Measurements from ENCODE around the gene OGFR.
A peak's percentile ranks its signal among the peaks of the same experiment; 100 is the strongest.

The OGFR gene

DNA sequence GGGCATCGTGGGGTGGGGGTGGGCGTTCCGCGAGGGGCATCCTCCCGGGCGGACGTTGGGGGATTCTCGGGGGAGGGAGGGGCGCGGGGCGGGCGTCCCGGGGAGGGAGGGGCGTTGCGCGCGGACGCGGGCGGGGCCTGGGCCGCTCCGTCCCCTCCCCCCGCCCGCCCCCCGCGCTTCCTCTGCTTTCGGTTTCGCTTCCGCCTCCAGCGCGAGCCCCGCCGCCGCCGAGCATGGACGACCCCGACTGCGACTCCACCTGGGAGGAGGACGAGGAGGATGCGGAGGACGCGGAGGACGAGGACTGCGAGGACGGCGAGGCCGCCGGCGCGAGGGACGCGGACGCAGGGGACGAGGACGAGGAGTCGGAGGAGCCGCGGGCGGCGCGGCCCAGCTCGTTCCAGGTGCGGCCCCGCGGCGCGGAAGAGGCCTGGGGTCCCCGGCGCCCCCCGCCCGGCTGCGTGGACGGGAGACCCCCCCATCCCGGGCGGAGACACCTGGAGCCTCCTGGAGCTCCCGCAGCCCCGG, at the start of gene OGFR:
OGFR (plus strand) TSS at position 209 of the 528 bp plus-strand sequence; CDS start at position 234, 25 bp downstream.
- DNase-seq: peak; percentile 81

DNA sequence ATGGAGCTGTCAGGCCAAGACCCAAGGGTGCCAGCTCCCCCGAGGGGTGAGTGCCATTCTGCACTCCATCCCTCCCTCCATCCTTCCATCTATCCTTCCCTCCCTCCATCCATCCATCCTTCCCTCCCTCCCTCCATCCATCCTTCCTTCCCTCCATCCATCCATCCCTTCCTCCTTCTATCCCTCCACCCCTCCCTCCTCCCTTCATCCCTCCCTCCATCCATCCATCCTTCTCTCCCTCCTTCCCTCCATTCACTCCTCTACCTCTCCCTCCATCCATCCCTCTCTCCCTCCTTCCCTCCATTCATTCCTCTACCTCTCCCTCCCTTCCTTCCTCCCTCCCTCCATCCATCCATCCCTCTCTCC, 49.7 kb upstream of the OGFR start:
- no peak for DNase-seq

- DNase-seq: no peak
These were observed 48.6 kb upstream of the OGFR start for GRCh38 chr20:62755817-62756724.

DNA sequence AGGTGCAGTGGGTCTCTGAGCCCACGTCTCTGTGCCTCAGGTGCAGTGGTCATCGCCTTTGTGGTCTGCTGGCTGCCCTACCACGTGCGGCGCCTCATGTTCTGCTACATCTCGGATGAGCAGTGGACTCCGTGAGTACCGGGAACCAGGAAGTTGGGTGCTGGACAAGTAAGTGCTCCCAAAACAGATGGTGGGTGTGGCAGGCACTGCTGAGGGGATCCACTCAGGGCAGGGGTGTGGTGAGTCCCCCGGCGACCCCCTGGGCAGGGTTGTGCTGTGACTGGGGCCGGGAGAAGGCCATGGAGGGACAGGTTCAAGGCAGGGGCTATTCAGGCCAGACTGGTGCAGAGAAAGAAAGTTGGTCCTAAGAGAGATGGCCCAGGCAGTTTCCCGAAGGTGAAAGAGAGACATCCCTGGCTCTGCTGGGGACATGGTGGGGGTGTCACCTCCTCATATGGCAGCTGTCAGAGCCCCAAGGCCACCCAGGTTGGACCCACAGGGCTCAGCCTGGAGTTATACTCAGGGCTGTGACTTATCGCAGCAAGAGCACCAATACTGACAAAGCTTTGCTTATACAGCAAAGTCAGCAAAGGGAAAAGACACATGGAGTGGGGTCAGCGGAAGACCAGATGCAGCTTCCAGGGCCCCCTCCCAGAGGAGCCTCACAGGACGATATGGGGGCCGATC, 46.3 kb upstream of the OGFR start:
- no peak for DNase-seq

DNA sequence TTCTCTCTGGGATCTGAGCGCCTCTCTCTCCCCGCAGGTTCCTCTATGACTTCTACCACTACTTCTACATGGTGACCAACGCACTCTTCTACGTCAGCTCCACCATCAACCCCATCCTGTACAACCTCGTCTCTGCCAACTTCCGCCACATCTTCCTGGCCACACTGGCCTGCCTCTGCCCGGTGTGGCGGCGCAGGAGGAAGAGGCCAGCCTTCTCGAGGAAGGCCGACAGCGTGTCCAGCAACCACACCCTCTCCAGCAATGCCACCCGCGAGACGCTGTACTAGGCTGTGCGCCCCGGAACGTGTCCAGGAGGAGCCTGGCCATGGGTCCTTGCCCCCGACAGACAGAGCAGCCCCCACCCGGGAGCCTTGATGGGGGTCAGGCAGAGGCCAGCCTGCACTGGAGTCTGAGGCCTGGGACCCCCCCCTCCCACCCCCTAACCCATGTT, 44.6 kb upstream of the OGFR start:
- DNase-seq: no peak

- DNase-seq: no peak
These were observed 44.2 kb upstream of the OGFR start for GRCh38 chr20:62760471-62760855.

DNA sequence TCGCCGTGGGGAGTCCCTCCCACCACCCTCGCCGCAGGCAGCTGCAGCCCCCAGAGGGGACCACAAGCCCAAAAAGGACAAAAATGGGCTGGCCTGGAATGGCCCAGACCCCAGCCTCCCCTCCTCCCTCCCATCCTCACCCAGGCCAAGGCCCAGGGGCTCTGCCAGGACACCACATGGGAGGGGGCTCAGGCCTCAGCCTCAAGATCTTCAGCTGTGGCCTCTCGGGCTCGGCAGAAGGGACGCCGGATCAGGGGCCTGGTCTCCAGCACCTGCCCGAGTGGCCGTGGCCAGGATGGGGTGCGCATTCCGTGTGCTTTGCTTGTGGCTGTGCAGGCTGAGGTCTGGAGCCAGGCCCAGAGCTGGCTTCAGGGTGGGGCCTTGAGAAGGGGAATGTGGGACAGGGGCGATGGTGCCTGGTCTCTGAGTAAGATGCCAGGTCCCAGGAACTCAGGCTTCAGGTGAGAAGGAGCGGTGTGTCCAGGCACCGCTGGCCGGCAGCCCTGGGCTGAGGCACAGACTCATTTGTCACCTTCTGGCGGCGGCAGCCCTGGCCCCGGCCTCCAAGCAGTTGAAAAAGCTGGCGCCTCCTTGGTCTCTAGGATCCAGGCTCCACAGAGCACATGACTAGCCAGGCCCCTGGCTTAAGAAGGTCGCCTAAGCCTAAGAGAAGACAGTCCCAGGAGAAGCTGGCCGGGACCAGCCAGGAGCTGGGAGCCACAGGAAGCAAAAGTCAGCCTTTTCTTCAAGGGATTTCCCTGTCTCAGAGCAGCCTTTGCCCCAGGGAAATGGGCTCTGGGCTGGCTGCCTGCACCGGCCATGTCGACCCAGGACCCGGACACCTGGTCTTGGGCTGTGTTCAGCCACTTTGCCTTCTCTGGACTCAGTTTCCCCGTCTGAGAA, 43.5 kb upstream of the OGFR start:
- DNase-seq: no peak

DNA sequence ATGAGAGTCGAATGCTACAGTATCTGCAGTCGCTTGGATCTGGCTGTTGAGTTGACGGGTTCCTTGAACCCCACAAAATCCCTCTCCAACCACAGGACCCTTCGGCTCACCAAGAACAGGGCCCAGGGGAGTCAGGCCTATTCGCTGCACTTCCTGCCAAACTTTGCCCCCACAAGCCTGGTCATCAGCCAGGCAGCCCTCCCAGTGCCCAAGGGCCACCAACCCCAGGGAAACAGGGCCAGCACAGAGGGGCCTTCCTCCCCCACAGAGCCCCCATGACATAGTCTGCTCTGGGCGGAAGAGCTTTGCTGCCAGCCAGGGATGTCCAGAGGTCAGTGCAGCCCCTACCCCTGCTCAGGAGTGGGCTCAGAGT, 42.9 kb upstream of the OGFR start:
- no peak for DNase-seq

GRCh38 chr20:62762376-62762775, 42.3 kb upstream of the OGFR start:
- DNase-seq: no peak

- no peak for DNase-seq
These were observed 41.8 kb upstream of the OGFR start for GRCh38 chr20:62762801-62763368.

GRCh38 chr20:62763404-62763803, 41.2 kb upstream of the OGFR start:
- no peak for DNase-seq

DNA sequence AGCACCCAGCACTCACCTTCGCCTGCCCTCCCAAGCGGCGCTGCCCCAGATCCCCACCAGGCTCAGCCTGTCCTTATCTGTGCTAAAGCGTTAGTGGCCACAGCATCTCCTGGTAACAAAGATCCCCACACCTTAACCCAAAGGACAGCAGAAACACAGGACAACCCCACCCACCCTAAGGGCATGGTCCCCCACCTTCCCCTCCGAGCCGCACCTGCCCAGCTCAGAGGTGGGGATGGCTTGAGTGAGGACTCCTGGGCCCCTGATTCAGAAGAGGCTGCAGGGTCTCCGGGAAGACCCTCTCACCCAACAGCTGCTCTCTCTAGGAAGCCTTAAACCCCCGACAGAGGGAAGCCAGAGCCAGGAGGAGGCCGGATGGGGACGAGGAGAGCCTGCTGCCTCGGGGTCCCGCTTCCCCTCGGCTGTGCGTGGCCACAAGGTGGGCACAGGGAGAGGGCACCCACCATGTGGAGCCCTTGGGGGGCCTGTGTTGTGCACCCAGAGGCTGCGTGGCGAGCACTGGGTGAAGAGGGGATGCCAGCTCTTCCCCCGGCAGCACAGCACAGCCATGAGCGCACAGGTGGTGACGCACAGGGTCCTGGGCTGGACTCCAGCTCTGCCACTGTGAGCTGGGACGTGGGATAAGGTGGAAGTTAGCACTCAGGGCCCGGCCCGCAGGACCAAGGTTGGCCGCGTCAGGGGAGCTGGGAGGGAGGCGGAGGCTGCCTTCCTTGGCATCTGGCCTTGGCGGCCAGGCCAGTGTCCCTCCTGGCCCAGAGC, 40.3 kb upstream of the OGFR start:
- DNase-seq: no peak

- no peak for DNase-seq
These were observed 39.6 kb upstream of the OGFR start for GRCh38 chr20:62765021-62765420.

DNA sequence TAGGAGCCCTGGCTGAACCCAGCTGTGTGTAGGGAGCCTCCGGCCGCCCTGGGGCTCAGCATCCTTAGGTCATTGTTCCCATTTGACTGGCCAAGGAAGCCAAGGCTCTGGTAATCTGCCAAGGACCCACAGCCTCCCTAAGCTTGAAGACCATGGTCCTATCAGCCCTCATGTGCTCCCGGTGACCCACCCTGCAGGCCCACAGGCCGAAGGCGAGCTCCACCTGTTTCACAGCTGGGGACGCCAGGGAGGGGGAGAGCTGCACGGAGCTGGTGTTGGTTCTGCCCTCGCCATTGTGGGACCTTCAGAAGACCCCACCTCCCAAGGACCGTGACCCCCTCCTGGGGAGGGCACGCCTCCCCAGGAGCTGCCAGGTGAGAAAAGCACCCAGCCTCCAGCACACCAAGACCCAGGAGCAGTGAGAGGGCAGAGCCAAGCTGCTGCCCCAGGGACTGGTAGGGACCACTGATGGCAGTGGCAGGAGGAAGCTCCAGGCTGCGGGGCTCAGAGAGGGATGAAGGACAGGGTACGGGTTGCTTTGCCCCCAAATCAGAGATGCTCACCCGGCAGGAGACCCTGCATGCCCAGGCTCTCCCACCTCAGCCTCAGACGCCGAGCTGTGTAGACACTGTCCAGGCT, 39.1 kb upstream of the OGFR start:
- no peak for DNase-seq

DNA sequence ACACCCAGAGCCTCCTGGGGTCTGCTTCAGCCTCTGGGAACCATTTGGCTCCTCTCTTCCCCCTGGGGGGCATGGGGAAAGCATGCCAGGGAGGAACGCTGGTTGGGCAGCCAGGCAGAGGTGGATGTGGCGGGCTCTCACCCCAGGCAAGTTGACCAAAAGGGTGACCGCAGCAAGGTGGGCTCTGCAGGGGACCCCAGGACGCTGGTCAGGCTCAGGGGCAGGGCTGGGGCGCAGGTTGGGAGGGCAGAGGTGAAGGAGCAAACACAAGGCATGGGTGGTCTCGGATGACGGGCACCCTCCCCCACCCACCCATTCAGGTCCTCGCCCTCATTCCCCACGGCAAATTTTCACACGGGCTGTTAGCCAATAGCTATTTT, 38.6 kb upstream of the OGFR start:
- no peak for DNase-seq

- no peak for DNase-seq
These were observed 37.9 kb upstream of the OGFR start for GRCh38 chr20:62766716-62767115.

GRCh38 chr20:62768234-62768546, 36.4 kb upstream of the OGFR start:
- DNase-seq: no peak

GRCh38 chr20:62768551-62769287, 35.9 kb upstream of the OGFR start:
- DNase-seq: no peak

- no peak for DNase-seq
These were observed 35.1 kb upstream of the OGFR start for GRCh38 chr20:62769346-62770071.
